HL-60 (cell line): ENCODE data around the gene NAV2.

Source experiments
- DNase-seq, 2 experiments: peaks; one replicate each; pipeline ENCODE4 v3.0.0-alpha.2; 2010 to 2020; ENCODE audit warnings: low read depth in 1 of 2, low spot score in 1 of 2
- H3K27ac ChIP-seq: fragments of 250-450 bp; sonication (Bioruptor Pico); replicated peaks from 2 replicates; pipeline ENCODE4 v1.5.1; 2020; ENCODE audit warnings: mild to moderate bottlenecking, moderate library complexity
- H3K27me3 ChIP-seq: fragments of 250-450 bp; sonication (Bioruptor Pico); 2 replicates; pipeline ENCODE4 v1.5.1; 2021; ENCODE audit warnings: mild to moderate bottlenecking, moderate library complexity; ENCODE audit not compliant: insufficient read depth, poor library complexity, severe bottlenecking
- H3K4me3 ChIP-seq: replicated peaks from 2 replicates; pipeline ENCODE4 v1.5.1; 2011; ENCODE audit warnings: mild to moderate bottlenecking, control low read depth, low read length; ENCODE audit not compliant: insufficient read depth
- CTCF ChIP-seq: IDR thresholded peaks from one replicate; pipeline ENCODE4 v1.5.1; 2011; ENCODE audit warnings: low read length, control low read depth, inconsistent platforms; ENCODE audit not compliant: insufficient read depth
- GABPA ChIP-seq: IDR thresholded peaks from 2 replicates; pipeline ENCODE4 v1.6.1; 2012; ENCODE audit warnings: low read depth
- POLR2AphosphoS5 ChIP-seq: IDR thresholded peaks from 2 replicates; pipeline ENCODE4 v1.6.1; 2012; ENCODE audit warnings: low read depth
- REST ChIP-seq: IDR thresholded peaks from 2 replicates; pipeline ENCODE4 v1.6.1; 2012; ENCODE audit warnings: low read depth; ENCODE audit not compliant: insufficient replicate concordance
- SPI1 ChIP-seq: IDR thresholded peaks from 2 replicates; pipeline ENCODE4 v1.6.1; 2012; ENCODE audit warnings: low read depth, mild to moderate bottlenecking, borderline replicate concordance

The NAV2 gene

GRCh38 chr11:20110908-20111669, 398.5 kb downstream of the NAV2 start:
- no peak overlapping the region for H3K27ac ChIP-seq
- peak; percentile 15 to 37 for DNase-seq
- no peak overlapping the region for H3K4me3 ChIP-seq
- TF ChIP-seq REST (no peak), CTCF (peak; percentile 97)
- no peaks in the 10 kb centered on the region for H3K27me3 ChIP-seq

GRCh38 chr11:20111871-20112270, 399.2 kb downstream of the NAV2 start:
- DNase-seq = no peak
- no peak overlapping the region for H3K4me3 ChIP-seq
- no peaks in the 10 kb centered on the region for H3K27me3 ChIP-seq
- no peak overlapping the region for H3K27ac ChIP-seq
- TF ChIP-seq GABPA (no peak), CTCF (no peak), REST (no peak), POLR2AphosphoS5 (no peak), SPI1 (no peak)

GRCh38 chr11:20112291-20113148, 399.9 kb downstream of the NAV2 start:
- TF ChIP-seq POLR2AphosphoS5 (no peak), GABPA (no peak), SPI1 (no peak), REST (no peak), CTCF (no peak)
- Histone ChIP-seq H3K27ac (no peak overlapping the region), H3K4me3 (no peak overlapping the region), H3K27me3 (no peaks in the 10 kb centered on the region)
- DNase-seq = peak in 1 of 2 experiments; percentile 29
